Ishikawa (cell line): Measurements from ENCODE around the gene SPRED2.

Experiments used
- CEBPB ChIP-seq: IDR thresholded peaks from 2 replicates; pipeline ENCODE4 v1.6.1; 2012
- CREB1 ChIP-seq: IDR thresholded peaks from 2 replicates; pipeline ENCODE4 v1.6.1; 2012; ENCODE audit warnings: low read depth
- EGR1 ChIP-seq: IDR thresholded peaks from 2 replicates; pipeline ENCODE4 v1.6.1; 2012
- EP300 ChIP-seq: IDR thresholded peaks from 2 replicates; pipeline ENCODE4 v1.6.1; 2012; ENCODE audit warnings: borderline replicate concordance
- FOXM1 ChIP-seq: IDR thresholded peaks from 2 replicates; pipeline ENCODE4 v1.6.1; 2012; ENCODE audit warnings: low read depth, borderline replicate concordance
- NFIC ChIP-seq: IDR thresholded peaks from 2 replicates; pipeline ENCODE4 v1.6.1; 2012
- RAD21 ChIP-seq: IDR thresholded peaks from 2 replicates; pipeline ENCODE4 v1.6.1; 2012; ENCODE audit warnings: low read depth
- TAF1 ChIP-seq: IDR thresholded peaks from 2 replicates; pipeline ENCODE4 v1.6.1; 2012; ENCODE audit warnings: low read depth, mild to moderate bottlenecking
- TCF12 ChIP-seq: IDR thresholded peaks from 2 replicates; pipeline ENCODE4 v1.6.1; 2012; ENCODE audit warnings: low read depth
- TEAD4 ChIP-seq: IDR thresholded peaks from 2 replicates; pipeline ENCODE4 v1.6.1; 2012
- YY1 ChIP-seq: IDR thresholded peaks from 2 replicates; pipeline ENCODE4 v1.6.1; 2012; ENCODE audit warnings: low read depth
- ZBTB7A ChIP-seq: IDR thresholded peaks from 2 replicates; pipeline ENCODE4 v1.6.1; 2012; ENCODE audit warnings: low read depth
- TF ChIP-seq, protein P1 (sequence below): IDR thresholded peaks from 2 replicates; pipeline ENCODE4 v1.6.1; 2012
- TF ChIP-seq, protein P2 (sequence below): IDR thresholded peaks from 2 replicates; pipeline ENCODE4 v1.6.1; 2012; ENCODE audit warnings: low read depth, mild to moderate bottlenecking
- TF ChIP-seq, protein P3 (sequence below): IDR thresholded peaks from 2 replicates; pipeline ENCODE4 v1.6.1; 2012

Gene SPRED2

DNA sequence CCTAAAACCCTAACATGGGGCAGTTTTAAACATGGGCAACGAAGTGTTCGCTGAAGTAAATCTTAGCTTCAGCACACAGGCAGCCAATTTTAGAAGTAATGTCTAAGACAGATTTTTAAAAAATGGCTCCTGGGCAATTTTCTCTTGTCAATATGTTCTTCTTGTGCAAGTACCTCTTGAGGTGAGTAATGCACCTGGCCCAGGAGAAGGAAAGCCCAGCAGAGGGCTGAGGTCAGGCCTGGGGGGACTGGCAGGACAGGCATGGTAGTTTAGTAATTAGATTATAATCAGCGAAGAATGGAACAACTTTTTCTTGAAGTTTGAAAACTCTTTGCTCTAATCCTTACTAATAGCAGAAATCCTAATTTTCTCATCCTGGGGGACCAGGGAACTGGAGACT is 77.6 kb downstream of the SPRED2 start:
- no peak for TF ChIP-seq NFIC
- no peak for TF ChIP-seq FOXM1
- TF ChIP-seq YY1 = no peak
- TF ChIP-seq TAF1 = no peak
- TF ChIP-seq RAD21 = no peak
- no peak for TF ChIP-seq TCF12
- no peak for TF ChIP-seq TEAD4

DNA sequence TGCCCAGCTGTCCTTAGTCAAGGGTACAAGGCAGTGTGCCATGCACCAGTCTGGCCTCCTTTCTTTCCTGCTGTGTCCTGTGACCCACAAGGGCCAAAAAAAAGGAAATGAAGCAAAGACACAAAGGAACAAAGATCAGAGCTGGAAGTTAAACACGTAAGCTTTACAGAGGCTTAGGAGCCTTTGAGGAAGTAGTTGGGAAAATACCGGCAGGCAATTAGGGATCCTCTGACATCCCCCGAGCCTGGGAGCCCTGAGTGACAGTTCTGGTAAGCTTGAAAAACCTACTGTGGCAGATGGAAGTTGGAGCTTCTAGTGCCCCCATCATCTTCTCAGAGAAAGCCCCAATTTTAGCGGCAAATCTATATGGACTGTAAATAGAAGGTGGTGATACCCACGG is 78.5 kb downstream of the SPRED2 start:
- TF ChIP-seq CREB1 (no peak), EGR1 (no peak), CEBPB (no peak), TCF12 (no peak), ZBTB7A (no peak), TAF1 (no peak), FOXM1 (no peak), NFIC (no peak)

DNA sequence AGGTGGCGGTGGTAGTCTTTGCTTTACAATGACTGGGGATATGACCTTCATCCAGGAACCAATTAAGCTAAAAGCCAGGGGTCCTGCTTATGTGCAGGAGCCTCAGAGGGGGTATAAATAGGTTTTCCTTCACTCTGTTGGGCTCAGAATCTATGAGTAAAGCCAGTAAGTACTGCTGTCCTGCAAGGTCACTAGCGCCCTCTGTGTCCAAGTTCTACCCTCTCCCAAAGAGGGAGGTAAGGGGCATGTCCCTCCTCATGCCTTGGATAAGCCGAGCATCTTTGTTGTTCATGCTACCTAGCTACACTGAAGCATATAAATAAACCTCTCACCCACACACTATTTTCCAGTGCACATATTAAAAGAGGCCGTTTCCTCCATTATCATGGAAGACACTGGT is 79.4 kb downstream of the SPRED2 start:
- TF ChIP-seq CEBPB (no peak), EGR1 (no peak), TAF1 (no peak), FOXM1 (no peak), YY1 (no peak), EP300 (no peak), RAD21 (no peak), TEAD4 (no peak), NFIC (no peak)
- TF ChIP-seq, protein P1, sequence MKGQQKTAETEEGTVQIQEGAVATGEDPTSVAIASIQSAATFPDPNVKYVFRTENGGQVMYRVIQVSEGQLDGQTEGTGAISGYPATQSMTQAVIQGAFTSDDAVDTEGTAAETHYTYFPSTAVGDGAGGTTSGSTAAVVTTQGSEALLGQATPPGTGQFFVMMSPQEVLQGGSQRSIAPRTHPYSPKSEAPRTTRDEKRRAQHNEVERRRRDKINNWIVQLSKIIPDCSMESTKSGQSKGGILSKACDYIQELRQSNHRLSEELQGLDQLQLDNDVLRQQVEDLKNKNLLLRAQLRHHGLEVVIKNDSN = no peak
- TF ChIP-seq, protein P2, sequence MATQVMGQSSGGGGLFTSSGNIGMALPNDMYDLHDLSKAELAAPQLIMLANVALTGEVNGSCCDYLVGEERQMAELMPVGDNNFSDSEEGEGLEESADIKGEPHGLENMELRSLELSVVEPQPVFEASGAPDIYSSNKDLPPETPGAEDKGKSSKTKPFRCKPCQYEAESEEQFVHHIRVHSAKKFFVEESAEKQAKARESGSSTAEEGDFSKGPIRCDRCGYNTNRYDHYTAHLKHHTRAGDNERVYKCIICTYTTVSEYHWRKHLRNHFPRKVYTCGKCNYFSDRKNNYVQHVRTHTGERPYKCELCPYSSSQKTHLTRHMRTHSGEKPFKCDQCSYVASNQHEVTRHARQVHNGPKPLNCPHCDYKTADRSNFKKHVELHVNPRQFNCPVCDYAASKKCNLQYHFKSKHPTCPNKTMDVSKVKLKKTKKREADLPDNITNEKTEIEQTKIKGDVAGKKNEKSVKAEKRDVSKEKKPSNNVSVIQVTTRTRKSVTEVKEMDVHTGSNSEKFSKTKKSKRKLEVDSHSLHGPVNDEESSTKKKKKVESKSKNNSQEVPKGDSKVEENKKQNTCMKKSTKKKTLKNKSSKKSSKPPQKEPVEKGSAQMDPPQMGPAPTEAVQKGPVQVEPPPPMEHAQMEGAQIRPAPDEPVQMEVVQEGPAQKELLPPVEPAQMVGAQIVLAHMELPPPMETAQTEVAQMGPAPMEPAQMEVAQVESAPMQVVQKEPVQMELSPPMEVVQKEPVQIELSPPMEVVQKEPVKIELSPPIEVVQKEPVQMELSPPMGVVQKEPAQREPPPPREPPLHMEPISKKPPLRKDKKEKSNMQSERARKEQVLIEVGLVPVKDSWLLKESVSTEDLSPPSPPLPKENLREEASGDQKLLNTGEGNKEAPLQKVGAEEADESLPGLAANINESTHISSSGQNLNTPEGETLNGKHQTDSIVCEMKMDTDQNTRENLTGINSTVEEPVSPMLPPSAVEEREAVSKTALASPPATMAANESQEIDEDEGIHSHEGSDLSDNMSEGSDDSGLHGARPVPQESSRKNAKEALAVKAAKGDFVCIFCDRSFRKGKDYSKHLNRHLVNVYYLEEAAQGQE = no peak
- TF ChIP-seq, protein P3, sequence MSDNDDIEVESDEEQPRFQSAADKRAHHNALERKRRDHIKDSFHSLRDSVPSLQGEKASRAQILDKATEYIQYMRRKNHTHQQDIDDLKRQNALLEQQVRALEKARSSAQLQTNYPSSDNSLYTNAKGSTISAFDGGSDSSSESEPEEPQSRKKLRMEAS = no peak

DNA sequence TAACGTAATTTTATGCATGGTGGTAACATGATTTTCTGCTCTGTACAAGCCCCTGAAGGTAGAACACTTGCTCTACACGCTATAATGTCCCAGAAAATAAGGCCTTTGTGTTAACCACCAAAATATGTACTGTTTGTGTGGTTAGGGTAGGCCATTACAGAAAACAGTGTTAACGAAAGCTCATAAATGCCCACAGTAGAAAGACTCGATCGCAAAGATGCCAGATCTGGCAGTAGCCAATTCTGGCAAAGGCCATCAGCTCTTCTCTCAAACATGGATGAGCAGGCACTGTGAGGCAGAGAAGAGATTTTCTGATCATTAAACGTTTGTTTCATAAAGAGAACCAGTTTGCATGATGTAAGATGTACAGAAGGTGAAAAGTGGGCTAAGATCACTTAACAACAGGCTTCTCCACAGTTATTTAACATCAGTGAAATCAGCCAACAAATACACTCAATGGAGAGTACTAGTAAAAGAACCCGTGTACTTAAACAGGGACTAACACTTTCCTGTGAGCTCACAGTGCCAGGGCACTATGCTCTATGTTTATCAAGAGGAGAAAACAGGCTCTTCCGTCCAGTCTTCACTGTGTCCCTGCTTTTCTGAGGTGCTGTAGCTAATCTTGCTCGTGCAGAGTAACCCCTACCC is 80.3 kb downstream of the SPRED2 start:
- TF ChIP-seq TEAD4 (no peak), YY1 (no peak), TCF12 (no peak), RAD21 (no peak), NFIC (no peak)
- TF ChIP-seq, protein P2 = no peak

DNA sequence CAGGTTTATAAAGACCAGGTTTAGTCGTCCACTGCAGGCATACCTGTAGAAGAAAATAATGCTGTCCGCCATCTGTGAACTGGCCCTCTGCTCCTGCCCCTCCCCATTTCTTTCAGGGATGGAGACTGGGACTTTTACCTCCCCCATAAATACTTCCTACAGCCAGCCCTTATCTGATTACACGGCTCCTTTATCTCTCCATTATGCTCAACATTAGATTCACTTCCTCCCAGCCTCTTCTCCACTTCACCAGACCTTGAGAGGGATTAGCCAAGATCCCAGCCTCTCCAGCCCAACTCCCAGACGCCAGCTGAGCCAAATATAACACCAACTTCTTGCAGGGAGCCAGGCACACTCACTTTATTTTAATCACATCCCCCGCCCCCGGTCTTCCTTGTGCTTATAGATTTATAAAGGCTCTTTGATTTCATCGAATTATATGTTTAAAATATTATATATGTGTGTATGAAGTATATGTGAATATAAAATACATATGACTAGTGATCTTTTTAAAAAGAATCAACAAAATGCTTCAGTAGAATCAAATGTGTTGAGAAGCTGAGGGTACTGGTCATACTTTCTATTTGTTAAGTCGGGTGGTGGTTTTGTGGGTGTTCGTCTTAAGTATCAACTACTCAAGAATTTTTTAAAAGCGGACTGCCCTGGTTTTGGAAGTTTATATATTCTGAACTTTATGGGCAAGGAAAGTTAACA is 81.0 kb downstream of the SPRED2 start:
- TF ChIP-seq TEAD4 (no peak), NFIC (no peak)
- TF ChIP-seq, protein P2 = no peak
